IPS-NIHi7 (cell line): ENCODE data around the gene NR2F1-AS1.
A peak's percentile ranks its signal among the peaks of the same experiment; 100 is the strongest.
"Not testable (repeated sequence)": the region's sequence is repeated elsewhere in the genome, so short reads cannot be mapped to it uniquely, and the experiment has no call there.

Source experiments
- DNase-seq: peaks from one replicate; pipeline ENCODE4 v3.0.0; 2012; ENCODE audit warnings: mixed read lengths; ENCODE audit errors: extremely low spot score

The NR2F1-AS1 gene

GRCh38 chr5:93519740-93520139 is 61.3 kb downstream of the NR2F1-AS1 start:
- no peak for DNase-seq

GRCh38 chr5:93517828-93518227 is 63.2 kb downstream of the NR2F1-AS1 start:
- DNase-seq = no peak

- no peak for DNase-seq
Measured at GRCh38 chr5:93513298-93513697, 67.7 kb downstream of the NR2F1-AS1 start.

GRCh38 chr5:93512799-93513198 is 68.2 kb downstream of the NR2F1-AS1 start:
- DNase-seq = no peak

GRCh38 chr5:93511445-93511844 is 69.6 kb downstream of the NR2F1-AS1 start:
- DNase-seq = no peak

GRCh38 chr5:93510626-93511380 is 70.2 kb downstream of the NR2F1-AS1 start:
- no peak for DNase-seq

GRCh38 chr5:93505553-93505952 is 75.5 kb downstream of the NR2F1-AS1 start:
- not testable (repeated sequence) for DNase-seq

- DNase-seq = no peak
Measured at GRCh38 chr5:93503598-93504067, 77.4 kb downstream of the NR2F1-AS1 start.

- no peak for DNase-seq
Measured at GRCh38 chr5:93497096-93497495, 83.9 kb downstream of the NR2F1-AS1 start.

- DNase-seq = no peak
Measured at GRCh38 chr5:93479982-93480509, 101.0 kb downstream of the NR2F1-AS1 start.

- DNase-seq = no peak
Measured at GRCh38 chr5:93477816-93478215, 103.2 kb downstream of the NR2F1-AS1 start.

- DNase-seq = no peak
Measured at GRCh38 chr5:93476251-93476742, 104.7 kb downstream of the NR2F1-AS1 start.

GRCh38 chr5:93462916-93463315 is 118.1 kb downstream of the NR2F1-AS1 start:
- DNase-seq = no peak

GRCh38 chr5:93461756-93462155 is 119.3 kb downstream of the NR2F1-AS1 start:
- DNase-seq = no peak

- no peak for DNase-seq
Measured at GRCh38 chr5:93460286-93460685, 120.7 kb downstream of the NR2F1-AS1 start.

- DNase-seq = not testable (repeated sequence)
Measured at GRCh38 chr5:93456796-93457195, 124.2 kb downstream of the NR2F1-AS1 start.

- DNase-seq = no peak
Measured at GRCh38 chr5:93454896-93455295, 126.1 kb downstream of the NR2F1-AS1 start.

- peak; percentile 11 for DNase-seq
Measured at GRCh38 chr5:93452255-93452654, 128.8 kb downstream of the NR2F1-AS1 start.

- DNase-seq = no peak
Measured at GRCh38 chr5:93438124-93438523, 142.9 kb downstream of the NR2F1-AS1 start.

- no peak for DNase-seq
Measured at GRCh38 chr5:93436083-93436482, 144.9 kb downstream of the NR2F1-AS1 start.

GRCh38 chr5:93433422-93433821 is 147.6 kb downstream of the NR2F1-AS1 start:
- no peak for DNase-seq

- DNase-seq = no peak
Measured at GRCh38 chr5:93431250-93431649, 149.8 kb downstream of the NR2F1-AS1 start.

GRCh38 chr5:93430673-93431199 is 150.3 kb downstream of the NR2F1-AS1 start:
- no peak for DNase-seq
